HG02642 (cell line): ENCODE measurements around the gene BAG1.

Source experiments
- ATAC-seq: cut with Tn5 transposase; IDR thresholded peaks from one replicate; pipeline ENCODE4 v1.9.1; 2021; ENCODE audit warnings: mild to moderate bottlenecking; ENCODE audit not compliant: unreplicated experiment, poor library complexity

Gene BAG1

GRCh38 chr9:33264473-33265177 lies at the start of gene BAG1, which contains the start of gene CHMP5:
TSS of gene BAG1 (minus strand) at chr9:33264708.
TSS of gene CHMP5 (plus strand) at chr9:33265049. CDS start at chr9:33265079, 30 bp downstream.
- peak; percentile 88 for ATAC-seq

GRCh38 chr9:33311953-33312352 lies 47.4 kb upstream of the BAG1 start:
- ATAC-seq = no peak

- no peak for ATAC-seq
These were observed 46.2 kb upstream of the BAG1 start for GRCh38 chr9:33310748-33311147.

GRCh38 chr9:33309903-33310302 lies 45.4 kb upstream of the BAG1 start:
- ATAC-seq = no peak

GRCh38 chr9:33307067-33307466 lies 42.6 kb upstream of the BAG1 start:
- ATAC-seq = no peak

GRCh38 chr9:33306037-33306436 lies 41.5 kb upstream of the BAG1 start:
- no peak for ATAC-seq

- no peak for ATAC-seq
These were observed 39.9 kb upstream of the BAG1 start for GRCh38 chr9:33304362-33304761.

GRCh38 chr9:33300546-33300945 lies 36.0 kb upstream of the BAG1 start:
- no peak for ATAC-seq

GRCh38 chr9:33297432-33297831 lies 32.9 kb upstream of the BAG1 start:
- ATAC-seq = peak; percentile 92

GRCh38 chr9:33295571-33295970 lies 31.1 kb upstream of the BAG1 start:
- peak; percentile 31 for ATAC-seq

GRCh38 chr9:33294670-33295432 lies 30.3 kb upstream of the BAG1 start:
- ATAC-seq = no peak

- no peak for ATAC-seq
These were observed 29.3 kb upstream of the BAG1 start for GRCh38 chr9:33293782-33294181.

GRCh38 chr9:33291901-33292300 lies 27.4 kb upstream of the BAG1 start:
- no peak for ATAC-seq

- no peak for ATAC-seq
These were observed 26.5 kb upstream of the BAG1 start for GRCh38 chr9:33291031-33291397.

- ATAC-seq = peak; percentile 87
These were observed 25.9 kb upstream of the BAG1 start, which contains the start of gene NFX1 for GRCh38 chr9:33290247-33291030. TSS of gene NFX1 (plus strand) at chr9:33290516. CDS start at chr9:33290573, 57 bp downstream.

GRCh38 chr9:33289936-33290246 lies 25.4 kb upstream of the BAG1 start:
- no peak for ATAC-seq

GRCh38 chr9:33289496-33289895 lies 25.0 kb upstream of the BAG1 start:
- no peak for ATAC-seq

- no peak for ATAC-seq
These were observed 24.4 kb upstream of the BAG1 start for GRCh38 chr9:33288828-33289483.

GRCh38 chr9:33288235-33288634 lies 23.7 kb upstream of the BAG1 start:
- ATAC-seq = no peak

GRCh38 chr9:33287087-33287490 lies 22.6 kb upstream of the BAG1 start:
- ATAC-seq = no peak

GRCh38 chr9:33285502-33285901 lies 21.0 kb upstream of the BAG1 start:
- no peak for ATAC-seq
